ENCODE data around the gene SELENOM. TPM values are rescaled to one million over a fixed set of nuclear protein-coding genes. Genes with fewer than 3 reads are reported as not detected.

The SELENOM gene
- total RNA-seq, 1 donor from 2014 or later, result 43.4 TPM

GRCh38 chr22:31136711-31137110 lies 29.3 kb upstream of the SELENOM start:
- ATAC-seq (ENCODE audit: poor library complexity), result no peak
- no peak for DNase-seq
- intact Hi-C loops (cut with DNase I), result no loop called here

- no peak for ATAC-seq (ENCODE audit: poor library complexity)
- intact Hi-C loops (cut with DNase I), result no loop called here
Measured at GRCh38 chr22:31136155-31136554, 28.8 kb upstream of the SELENOM start.

GRCh38 chr22:31135706-31136105 lies 28.3 kb upstream of the SELENOM start:
- DNase-seq (no peak), ATAC-seq (ENCODE audit: poor library complexity) (no peak)
- intact Hi-C loops (cut with DNase I), result no loop called here

More at GRCh38 chr22:31136155-31136554, 28.8 kb upstream of the SELENOM start:
- DNase-seq, result no peak

GRCh38 chr22:31134688-31135087 lies 27.3 kb upstream of the SELENOM start:
- no peak for ATAC-seq (ENCODE audit: poor library complexity)

GRCh38 chr22:31133911-31134310 lies 26.5 kb upstream of the SELENOM start:
- DNase-seq (no peak), ATAC-seq (ENCODE audit: poor library complexity) (no peak)
- intact Hi-C loops (cut with DNase I), result no loop called here

More at GRCh38 chr22:31134688-31135087, 27.3 kb upstream of the SELENOM start:
- DNase-seq, result no peak
- intact Hi-C loops (cut with DNase I), result no loop called here

GRCh38 chr22:31130873-31131272 lies 23.5 kb upstream of the SELENOM start:
- intact Hi-C loops (cut with DNase I), result no loop called here
- no peak for DNase-seq
- no peak for ATAC-seq (ENCODE audit: poor library complexity)

- intact Hi-C loops (cut with DNase I), result no loop called here
- ATAC-seq (ENCODE audit: poor library complexity), result no peak
- DNase-seq, result no peak
Measured at GRCh38 chr22:31128156-31128555, 20.8 kb upstream of the SELENOM start.

- ATAC-seq (ENCODE audit: poor library complexity) (no peak), DNase-seq (no peak)
- intact Hi-C loops (cut with DNase I), result no loop called here
Measured at GRCh38 chr22:31127181-31127772, 19.9 kb upstream of the SELENOM start.

- intact Hi-C loops (cut with DNase I), result no loop called here
- no peak for DNase-seq
- no peak for ATAC-seq (ENCODE audit: poor library complexity)
Measured at GRCh38 chr22:31126869-31127175, 19.5 kb upstream of the SELENOM start.

- no peak for ATAC-seq (ENCODE audit: poor library complexity)
- intact Hi-C loops (cut with DNase I), result no loop called here
- DNase-seq, result no peak
Measured at GRCh38 chr22:31126128-31126868, 18.9 kb upstream of the SELENOM start.

GRCh38 chr22:31125521-31126117 lies 18.3 kb upstream of the SELENOM start:
- DNase-seq (no peak), ATAC-seq (ENCODE audit: poor library complexity) (no peak)

GRCh38 chr22:31124811-31125465 lies 17.6 kb upstream of the SELENOM start:
- DNase-seq, result no peak
- intact Hi-C loops (cut with DNase I), result no loop called here
- no peak for ATAC-seq (ENCODE audit: poor library complexity)

More at GRCh38 chr22:31125521-31126117, 18.3 kb upstream of the SELENOM start:
- intact Hi-C loops (cut with DNase I), result no loop called here

GRCh38 chr22:31124290-31124689 lies 16.9 kb upstream of the SELENOM start:
- ATAC-seq (ENCODE audit: poor library complexity), result no peak
- intact Hi-C loops (cut with DNase I), result no loop called here

GRCh38 chr22:31123292-31123602 lies 15.9 kb upstream of the SELENOM start:
- intact Hi-C loops (cut with DNase I), result no loop called here
- no peak for DNase-seq

More at GRCh38 chr22:31124290-31124689, 16.9 kb upstream of the SELENOM start:
- no peak for DNase-seq

GRCh38 chr22:31122532-31123291 lies 15.3 kb upstream of the SELENOM start, which contains the start of gene INPP5J:
Gene INPP5J, plus strand, starts transcription at chr22:31122966. Its CDS starts 49 bp downstream, at chr22:31123015.
- peak; percentile 72 for DNase-seq
- intact Hi-C loops (cut with DNase I), result no loop called here
- peak; percentile 82 for ATAC-seq (ENCODE audit: poor library complexity)

More at GRCh38 chr22:31123292-31123602, 15.9 kb upstream of the SELENOM start:
- ATAC-seq (ENCODE audit: poor library complexity), result no peak

- no peak for DNase-seq
- peak; percentile 59 for ATAC-seq (ENCODE audit: poor library complexity)
- intact Hi-C loops (cut with DNase I), result no loop called here
Measured at GRCh38 chr22:31122196-31122531, 14.8 kb upstream of the SELENOM start.

GRCh38 chr22:31121403-31121802 lies 14.0 kb upstream of the SELENOM start:
- DNase-seq (no peak), ATAC-seq (ENCODE audit: poor library complexity) (no peak)
- intact Hi-C loops (cut with DNase I), result no loop called here

GRCh38 chr22:31120642-31121041 lies 13.3 kb upstream of the SELENOM start:
- intact Hi-C loops (cut with DNase I), result no loop called here
- ATAC-seq (ENCODE audit: poor library complexity), result no peak
- no peak for DNase-seq

GRCh38 chr22:31120230-31120629 lies 12.9 kb upstream of the SELENOM start:
- intact Hi-C loops (cut with DNase I), result no loop called here
- DNase-seq, result no peak
- ATAC-seq (ENCODE audit: poor library complexity), result no peak
